NCI-H1417 treated with DMSO at 0.1 percent for 48 hours (cell line): ENCODE data around the gene TMPRSS3.

Experiments used
- DNase-seq: peaks from one replicate; lab custom pipeline; 2025; lab: John Stamatoyannopoulos, UW

The TMPRSS3 gene

DNA sequence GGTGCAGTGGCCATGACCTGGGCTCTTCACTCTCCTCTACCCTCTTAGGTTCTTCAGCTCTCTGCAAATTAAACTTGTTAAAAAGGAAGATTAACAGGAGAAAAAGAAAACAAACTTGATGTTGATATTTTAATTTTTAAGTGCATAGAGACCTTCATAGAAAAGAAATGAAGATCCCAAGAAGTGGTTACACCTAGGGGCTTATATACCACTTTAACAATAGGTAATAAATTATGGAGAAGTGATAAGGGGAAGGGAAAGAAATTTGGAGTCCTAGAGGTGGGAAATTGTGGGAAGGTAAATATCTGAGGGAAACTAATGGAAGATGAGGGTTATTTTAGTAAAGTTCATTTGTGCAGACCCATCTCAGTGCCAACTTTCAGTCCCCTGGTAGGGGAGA lies 64.2 kb downstream of the TMPRSS3 start:
- DNase-seq = no peak

- DNase-seq = no peak
Measured at GRCh38 chr21:42330380-42331371, 65.2 kb downstream of the TMPRSS3 start.

- DNase-seq = no peak
Measured at GRCh38 chr21:42324896-42325295, 71.0 kb downstream of the TMPRSS3 start.
